Fibroblast of peridontal ligament (primary cell): ENCODE measurements around the gene PRELID2.
"Not testable (repeated sequence)": the region's sequence is repeated elsewhere in the genome, so short reads cannot be mapped to it uniquely, and the experiment has no call there.

Experiments used
- DNase-seq: peaks from one replicate; pipeline ENCODE4 v3.0.0-alpha.2; 2010; ENCODE audit errors: extremely low read depth

PRELID2 gene

DNA sequence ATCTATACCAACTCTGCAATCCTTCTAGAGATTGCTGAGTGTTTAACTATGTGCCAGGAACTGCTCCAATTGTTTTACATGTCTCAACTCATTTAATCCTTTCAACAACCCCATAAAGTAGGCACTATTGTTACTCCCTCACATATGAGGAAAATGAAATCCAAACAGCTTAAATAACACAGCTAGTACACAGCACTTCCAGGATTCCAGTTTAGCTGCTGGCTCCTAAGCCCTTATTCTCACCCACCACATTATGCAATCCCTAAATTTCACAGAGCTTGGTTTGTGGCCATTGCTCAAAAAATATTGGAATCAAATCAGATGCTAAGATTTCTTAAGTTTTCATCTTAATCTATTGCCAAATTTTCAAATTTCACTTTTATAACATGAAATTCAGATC is 84.9 kb downstream of the PRELID2 start:
- peak; percentile 89 for DNase-seq

- DNase-seq: no peak
Observed at GRCh38 chr5:145743396-145744061, 91.6 kb downstream of the PRELID2 start.

DNA sequence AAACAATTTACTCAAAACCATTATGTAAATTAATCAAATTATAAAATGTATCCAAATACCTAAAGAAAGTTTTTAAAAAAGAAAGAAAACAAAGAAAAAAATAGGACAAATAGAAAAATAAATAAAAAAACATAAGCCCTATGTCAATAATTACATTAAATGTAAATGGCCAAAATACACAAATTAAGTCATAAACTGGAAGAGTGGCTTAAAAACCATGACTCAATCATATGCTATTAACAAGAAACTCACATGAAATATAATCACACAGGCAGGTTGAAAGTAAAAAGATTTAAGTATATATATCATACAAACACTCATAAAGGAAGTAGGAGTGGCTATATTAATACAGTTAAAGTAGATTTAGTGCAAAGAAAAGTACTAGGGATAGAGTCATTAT is 95.3 kb downstream of the PRELID2 start:
- DNase-seq: no peak

- no peak for DNase-seq
Observed at GRCh38 chr5:145738227-145738626, 96.9 kb downstream of the PRELID2 start.

DNA sequence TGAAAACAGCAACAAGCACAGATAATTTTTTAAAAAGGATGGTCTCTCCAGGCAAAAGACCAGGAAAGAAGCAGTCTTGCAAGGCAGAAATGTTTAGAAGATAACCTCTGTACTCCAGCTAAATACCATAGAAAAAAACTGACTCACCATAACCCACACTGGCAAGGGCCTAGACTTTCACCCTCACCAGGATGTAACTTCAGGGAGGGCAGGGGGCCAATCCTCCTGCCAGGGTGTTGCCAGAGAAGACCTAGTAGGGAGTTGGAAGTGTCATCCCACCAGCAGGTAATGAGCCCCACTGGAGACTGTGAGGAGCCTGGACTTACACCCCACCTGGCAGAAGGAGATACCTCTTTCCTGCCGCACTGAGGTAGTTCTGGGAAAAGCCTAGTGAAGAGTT is 97.6 kb downstream of the PRELID2 start:
- DNase-seq: no peak

GRCh38 chr5:145729956-145730355 is 105.2 kb downstream of the PRELID2 start:
- DNase-seq: not testable (repeated sequence)

DNA sequence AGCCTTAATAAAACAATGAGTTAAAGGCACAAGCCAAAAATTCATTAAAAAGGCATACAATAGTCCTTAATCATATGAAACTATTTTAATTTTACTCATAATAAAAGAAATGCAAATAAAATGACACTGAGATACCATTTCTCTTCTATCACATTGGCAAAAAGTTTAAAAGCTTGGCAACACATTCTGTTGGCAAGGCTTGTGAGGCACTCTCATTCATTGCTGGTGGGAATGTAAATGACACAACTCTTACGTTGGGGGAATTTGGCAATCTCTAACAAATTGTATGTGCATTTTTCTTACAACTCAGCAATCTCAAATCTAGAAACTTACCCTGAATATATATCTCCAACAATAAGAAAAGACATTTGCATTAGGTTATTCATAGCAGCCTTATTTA is 111.6 kb downstream of the PRELID2 start:
- DNase-seq: peak; percentile 36

DNA sequence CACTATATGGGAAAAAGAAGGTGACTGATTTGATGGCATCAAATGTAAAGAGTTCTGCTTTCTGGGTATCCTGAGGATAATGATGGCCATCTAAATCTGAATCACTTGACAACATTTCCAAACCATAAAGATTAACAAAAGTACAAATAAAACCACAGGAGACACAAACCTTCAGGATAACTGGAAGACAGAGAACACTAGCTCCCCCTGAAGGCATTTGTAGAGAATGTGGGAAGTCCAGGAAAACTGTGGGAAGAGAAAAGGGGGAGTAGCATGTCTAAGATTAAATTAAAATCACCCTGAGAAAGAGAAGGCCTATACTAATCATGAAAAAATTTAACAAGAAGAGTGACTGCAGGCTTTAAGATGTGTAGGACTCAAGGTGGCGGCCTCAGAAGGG is 116.2 kb downstream of the PRELID2 start:
- DNase-seq: peak; percentile 66

- no peak for DNase-seq
Observed at GRCh38 chr5:145715412-145715811, 119.7 kb downstream of the PRELID2 start.

GRCh38 chr5:145712245-145712644 is 122.9 kb downstream of the PRELID2 start:
- DNase-seq: no peak

- no peak for DNase-seq
Observed at GRCh38 chr5:145711417-145711816, 123.7 kb downstream of the PRELID2 start.
